Memory B cell (primary cell): ENCODE measurements around the gene SIGLEC14.
"Not testable (repeated sequence)": the region's sequence is repeated elsewhere in the genome, so short reads cannot be mapped to it uniquely, and the experiment has no call there.

Source experiments
- ATAC-seq: fragments of 150-1000 bp; cut with Tn5 transposase; 2 replicates; pipeline ENCODE4 v1.10.0; 2021; ENCODE audit warnings: low read depth, mild to moderate bottlenecking, moderate library complexity
- DNase-seq, 2 donors: peaks; one replicate each; pipeline ENCODE4 v3.0.0; 2022; ENCODE audit warnings: low spot score in 2 of 2
- H3K27ac Mint-ChIP-seq: one replicate; pipeline ENCODE4 v1.8.0; 2022; ENCODE audit warnings: mild to moderate bottlenecking, moderate library complexity, mixed read lengths
- H3K27me3 Mint-ChIP-seq: one replicate; pipeline ENCODE4 v1.8.0; 2022; ENCODE audit warnings: mixed read lengths
- H3K36me3 Mint-ChIP-seq: one replicate; pipeline ENCODE4 v1.8.0; 2022; ENCODE audit warnings: mild to moderate bottlenecking, mixed read lengths
- H3K4me1 Mint-ChIP-seq: one replicate; pipeline ENCODE4 v1.8.0; 2022; ENCODE audit warnings: mixed read lengths
- H3K4me3 Mint-ChIP-seq: one replicate; pipeline ENCODE4 v1.8.0; 2022; ENCODE audit warnings: mild to moderate bottlenecking, moderate library complexity, mixed read lengths
- H3K9me3 Mint-ChIP-seq: one replicate; pipeline ENCODE4 v1.8.0; 2022; ENCODE audit warnings: mixed read lengths

Gene SIGLEC14

DNA sequence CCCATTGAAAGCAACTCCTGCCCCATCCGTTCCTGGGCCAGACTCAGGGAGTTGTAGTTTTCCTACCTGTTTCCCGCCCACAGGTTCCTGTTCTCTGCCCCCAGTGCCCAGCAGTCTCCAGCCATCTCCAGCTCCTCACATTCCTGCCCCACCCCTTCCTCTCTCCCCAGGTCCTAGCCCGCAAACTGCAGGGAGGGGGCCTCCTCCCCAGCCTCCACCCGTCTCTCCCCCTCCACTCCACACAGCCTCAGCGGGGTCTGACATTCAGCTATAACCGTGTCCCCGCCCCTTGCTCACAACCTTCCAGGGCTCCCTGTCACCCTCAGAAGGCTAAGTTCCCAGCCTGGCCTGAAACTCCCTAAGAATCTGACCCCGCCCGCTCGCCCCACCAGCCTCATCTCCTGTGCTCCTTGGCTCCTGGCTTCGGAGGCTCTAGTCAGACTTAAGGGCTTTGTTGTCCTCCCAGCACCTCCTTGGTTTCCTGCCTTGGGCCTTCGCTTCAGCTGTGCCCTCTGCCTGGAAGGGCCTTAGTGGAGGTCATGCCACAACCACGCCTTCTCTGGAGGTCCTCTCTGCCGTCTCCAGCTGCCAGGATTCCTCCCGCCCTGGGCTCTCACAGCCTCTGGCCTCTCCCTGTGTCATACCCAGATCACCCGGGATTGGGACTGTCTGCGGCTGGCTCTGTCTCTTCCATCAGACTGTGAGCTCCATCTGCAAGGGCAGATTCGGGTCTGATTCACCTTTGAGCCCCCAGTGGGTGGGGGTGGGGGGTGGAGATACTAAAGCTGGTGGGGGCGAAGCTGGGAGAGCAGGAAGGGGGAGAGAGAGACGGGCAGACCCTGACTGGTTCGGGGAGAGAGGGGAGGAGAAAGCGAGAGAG, 41.4 kb upstream of the SIGLEC14 start:
- ATAC-seq (no peak), DNase-seq (no peak)
- Mint-ChIP-seq H3K27ac (peak overlapping the region; percentile 3), H3K4me1 (peaks cover 13% of the 10 kb centered on the region), H3K36me3 (peaks cover 6% of the 10 kb centered on the region), H3K4me3 (peak overlapping the region; percentile 74), H3K27me3 (peaks cover 32% of the 10 kb centered on the region), H3K9me3 (peaks cover 4% of the 10 kb centered on the region)

DNA sequence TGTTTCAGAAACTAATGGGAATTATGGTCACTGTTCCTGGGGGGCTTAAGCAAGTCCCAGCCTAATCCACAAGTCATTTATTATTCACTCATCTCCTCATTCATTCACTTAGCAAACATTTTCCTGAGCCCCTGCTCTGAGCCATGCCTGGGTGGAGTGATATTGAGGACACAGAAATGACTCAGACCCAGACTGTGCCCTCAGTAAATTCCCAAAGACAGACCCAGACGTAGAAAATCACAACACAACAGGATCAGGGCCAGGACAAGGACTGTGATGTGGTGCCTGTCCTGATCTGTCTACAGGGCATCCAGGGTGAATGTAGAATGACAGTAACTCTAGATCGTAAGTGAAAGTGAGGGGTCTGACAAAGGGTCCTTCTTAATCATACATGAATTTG, 39.5 kb upstream of the SIGLEC14 start:
- H3K9me3 Mint-ChIP-seq, result peaks cover 4% of the 10 kb centered on the region
- H3K4me3 Mint-ChIP-seq, result no peak overlapping the region
- peaks cover 27% of the 10 kb centered on the region for H3K27me3 Mint-ChIP-seq
- ATAC-seq, result no peak
- H3K36me3 Mint-ChIP-seq, result peaks cover 6% of the 10 kb centered on the region
- H3K4me1 Mint-ChIP-seq, result peaks cover 9% of the 10 kb centered on the region
- DNase-seq, result no peak
- no peak overlapping the region for H3K27ac Mint-ChIP-seq

GRCh38 chr19:51681286-51681941, 34.8 kb upstream of the SIGLEC14 start:
- no peak for ATAC-seq
- H3K27me3 Mint-ChIP-seq, result peaks cover 23% of the 10 kb centered on the region

GRCh38 chr19:51680474-51680873, 33.8 kb upstream of the SIGLEC14 start:
- ATAC-seq, result no peak
- peaks cover 27% of the 10 kb centered on the region for H3K27me3 Mint-ChIP-seq

More at GRCh38 chr19:51681286-51681941, 34.8 kb upstream of the SIGLEC14 start:
- H3K9me3 Mint-ChIP-seq, result peaks cover 4% of the 10 kb centered on the region
- no peak overlapping the region for H3K27ac Mint-ChIP-seq
- peaks cover 3% of the 10 kb centered on the region for H3K36me3 Mint-ChIP-seq
- H3K4me1 Mint-ChIP-seq, result no peaks in the 10 kb centered on the region
- DNase-seq, result peak in 1 of 2 donors; percentile 5
- H3K4me3 Mint-ChIP-seq, result no peak overlapping the region

DNA sequence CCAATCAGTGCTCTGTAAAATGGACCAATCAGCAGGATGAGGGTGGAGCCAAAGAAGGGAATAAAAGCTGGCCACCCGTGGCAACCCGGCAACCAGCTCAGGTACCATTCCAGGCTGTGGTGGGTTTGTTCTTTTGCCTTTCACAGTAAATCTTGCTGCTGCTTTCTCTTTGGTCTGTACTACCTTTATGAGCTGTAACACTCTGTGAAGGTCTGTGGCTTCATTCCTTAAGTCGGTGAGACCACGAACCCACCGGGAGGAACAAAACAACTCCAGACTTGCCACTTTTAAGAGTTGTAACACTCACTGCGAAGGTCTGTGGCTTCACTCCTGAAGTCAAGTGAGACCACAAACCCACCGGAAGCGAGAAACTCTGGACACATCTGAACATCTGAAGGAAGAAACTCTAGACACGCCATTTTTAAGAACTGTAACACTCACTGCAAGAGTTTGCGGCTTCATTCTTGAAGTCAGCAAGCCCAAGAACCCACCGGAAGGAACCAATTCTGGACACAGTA, 30.0 kb upstream of the SIGLEC14 start:
- no peaks in the 10 kb centered on the region for H3K9me3 Mint-ChIP-seq
- DNase-seq, result no peak
- no peak overlapping the region for H3K4me3 Mint-ChIP-seq
- no peaks in the 10 kb centered on the region for H3K4me1 Mint-ChIP-seq
- no peak overlapping the region for H3K27ac Mint-ChIP-seq
- ATAC-seq, result no peak
- no peaks in the 10 kb centered on the region for H3K36me3 Mint-ChIP-seq
- H3K27me3 Mint-ChIP-seq, result peaks cover 20% of the 10 kb centered on the region

More at GRCh38 chr19:51680474-51680873, 33.8 kb upstream of the SIGLEC14 start:
- DNase-seq, result no peak
- Mint-ChIP-seq H3K27ac (no peak overlapping the region), H3K4me3 (no peak overlapping the region), H3K36me3 (peaks cover 3% of the 10 kb centered on the region), H3K9me3 (peaks cover 4% of the 10 kb centered on the region), H3K4me1 (no peaks in the 10 kb centered on the region)

- peak; percentile 66 for ATAC-seq
- not testable (repeated sequence) for H3K4me1 Mint-ChIP-seq, H3K9me3 Mint-ChIP-seq, DNase-seq, H3K27ac Mint-ChIP-seq, H3K36me3 Mint-ChIP-seq, H3K4me3 Mint-ChIP-seq
- peaks cover 20% of the 10 kb centered on the region for H3K27me3 Mint-ChIP-seq
These were observed 29.4 kb upstream of the SIGLEC14 start for GRCh38 chr19:51675911-51676565.

DNA sequence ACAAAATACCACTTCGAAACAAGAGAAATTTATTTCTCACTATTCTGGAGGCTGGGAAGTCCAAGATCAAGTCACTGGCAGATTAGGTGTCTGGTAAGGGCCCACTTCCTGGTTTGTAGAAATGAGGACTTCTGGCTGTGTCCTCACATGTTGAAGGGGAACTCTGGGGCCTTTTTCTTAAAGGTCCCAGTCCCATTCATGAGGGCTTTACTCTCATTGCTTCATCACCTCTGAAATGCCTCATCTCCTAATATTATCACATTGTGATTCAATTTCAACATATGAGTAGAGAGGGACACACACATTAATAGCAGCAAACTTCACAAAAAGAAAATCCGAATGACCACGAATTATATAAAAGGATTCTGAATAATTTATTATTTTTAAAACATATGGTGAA, 21.6 kb upstream of the SIGLEC14 start:
- Mint-ChIP-seq H3K27ac (no peak overlapping the region), H3K9me3 (no peaks in the 10 kb centered on the region), H3K27me3 (peaks cover 19% of the 10 kb centered on the region), H3K4me1 (no peaks in the 10 kb centered on the region), H3K4me3 (no peak overlapping the region), H3K36me3 (no peaks in the 10 kb centered on the region)
- no peak for ATAC-seq
- no peak for DNase-seq

- H3K36me3 Mint-ChIP-seq, result no peaks in the 10 kb centered on the region
- peaks cover 3% of the 10 kb centered on the region for H3K4me1 Mint-ChIP-seq
- no peaks in the 10 kb centered on the region for H3K9me3 Mint-ChIP-seq
- DNase-seq (no peak), ATAC-seq (no peak)
- H3K27me3 Mint-ChIP-seq, result peaks cover 26% of the 10 kb centered on the region
- H3K4me3 Mint-ChIP-seq, result no peak overlapping the region
- H3K27ac Mint-ChIP-seq, result no peak overlapping the region
These were observed 18.4 kb upstream of the SIGLEC14 start for GRCh38 chr19:51664997-51665396.

- Mint-ChIP-seq H3K27ac (no peak overlapping the region), H3K36me3 (no peaks in the 10 kb centered on the region), H3K4me1 (peaks cover 3% of the 10 kb centered on the region), H3K4me3 (no peak overlapping the region), H3K27me3 (peaks cover 26% of the 10 kb centered on the region), H3K9me3 (no peaks in the 10 kb centered on the region)
- no peak for ATAC-seq
- DNase-seq, result no peak
These were observed 17.5 kb upstream of the SIGLEC14 start for GRCh38 chr19:51664131-51664530.

- H3K4me3 Mint-ChIP-seq, result no peak overlapping the region
- peaks cover 26% of the 10 kb centered on the region for H3K27me3 Mint-ChIP-seq
- no peaks in the 10 kb centered on the region for H3K9me3 Mint-ChIP-seq
- DNase-seq (no peak), ATAC-seq (no peak)
- no peaks in the 10 kb centered on the region for H3K36me3 Mint-ChIP-seq
- H3K4me1 Mint-ChIP-seq, result peaks cover 3% of the 10 kb centered on the region
- H3K27ac Mint-ChIP-seq, result no peak overlapping the region
These were observed 17.0 kb upstream of the SIGLEC14 start for GRCh38 chr19:51663650-51664049.

DNA sequence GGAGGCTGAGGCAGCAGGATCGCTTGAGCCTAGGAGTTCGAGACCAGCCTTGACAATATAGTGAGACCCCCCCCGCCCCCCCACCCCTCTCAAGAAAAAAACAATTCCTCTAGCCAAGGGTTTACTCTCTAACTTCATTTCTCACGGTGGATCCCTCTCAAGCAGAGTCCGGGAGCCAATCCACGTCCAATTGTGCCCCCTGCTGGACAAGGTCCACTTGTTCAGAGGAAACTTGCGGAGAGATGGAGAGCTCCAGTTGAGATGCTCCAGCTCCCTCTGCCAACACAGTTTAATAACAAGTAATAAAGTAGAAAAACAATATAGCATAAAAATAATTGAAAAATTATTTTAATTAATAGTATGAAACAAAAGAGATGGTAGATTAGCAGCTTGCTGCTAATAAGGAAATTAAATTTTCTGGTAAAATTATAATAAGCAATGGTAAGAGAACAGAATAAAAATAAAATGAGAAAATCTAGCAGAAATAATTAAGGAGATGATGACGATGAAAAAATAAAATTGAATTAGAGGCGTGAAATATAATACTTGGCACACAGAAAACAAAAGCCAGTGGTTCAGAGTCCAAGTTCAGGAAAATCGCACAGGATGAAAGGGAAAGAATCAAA, 14.5 kb upstream of the SIGLEC14 start:
- no peak overlapping the region for H3K4me3 Mint-ChIP-seq
- DNase-seq (peak; percentile 77 to 79), ATAC-seq (peak; percentile 83)
- peaks cover 11% of the 10 kb centered on the region for H3K4me1 Mint-ChIP-seq
- H3K9me3 Mint-ChIP-seq, result no peaks in the 10 kb centered on the region
- H3K27ac Mint-ChIP-seq, result no peak overlapping the region
- H3K36me3 Mint-ChIP-seq, result no peaks in the 10 kb centered on the region
- peaks cover 19% of the 10 kb centered on the region for H3K27me3 Mint-ChIP-seq

DNA sequence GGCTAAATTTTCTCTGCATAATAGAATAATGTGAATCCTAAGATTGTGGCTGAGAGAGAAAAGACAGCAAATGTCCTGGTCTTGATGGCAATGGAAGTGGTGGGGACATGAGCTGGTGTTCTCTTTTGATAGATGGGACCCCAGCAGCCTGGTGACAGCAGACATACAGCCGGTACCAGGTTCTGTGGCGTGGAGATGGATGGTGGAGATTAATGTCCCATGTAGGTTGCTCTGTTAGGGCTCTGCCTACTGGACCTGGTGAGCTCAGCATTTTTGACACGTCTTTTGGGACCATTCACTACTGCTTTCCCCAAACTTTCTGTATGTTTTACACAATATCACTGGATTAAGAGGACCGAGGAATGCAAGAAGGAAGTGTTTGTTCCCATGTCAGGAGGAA, 8.2 kb upstream of the SIGLEC14 start:
- no peak for DNase-seq
- ATAC-seq, result no peak
- Mint-ChIP-seq H3K9me3 (peaks cover 2% of the 10 kb centered on the region), H3K4me3 (no peak overlapping the region), H3K36me3 (no peaks in the 10 kb centered on the region), H3K27me3 (no peaks in the 10 kb centered on the region), H3K4me1 (peaks cover 41% of the 10 kb centered on the region), H3K27ac (no peak overlapping the region)

DNA sequence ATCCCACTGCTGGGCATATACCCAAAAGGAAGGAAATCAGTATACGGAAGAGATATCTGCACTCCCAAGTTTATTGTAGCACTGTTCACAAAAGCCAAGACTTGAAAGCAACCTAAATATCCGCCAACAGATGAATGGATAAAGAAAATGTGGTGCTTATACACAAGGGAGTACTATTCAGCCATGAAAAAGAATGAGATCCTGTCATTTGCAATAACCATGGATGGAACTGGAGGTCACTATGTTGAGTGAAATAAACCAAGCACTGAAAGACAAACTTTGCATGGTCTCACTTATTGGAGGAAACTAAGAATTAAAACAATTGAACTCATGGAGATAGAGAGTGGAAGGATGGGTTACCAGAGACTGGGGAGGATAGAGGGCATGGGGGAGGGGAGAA, 6.5 kb upstream of the SIGLEC14 start:
- H3K27me3 Mint-ChIP-seq, result no peaks in the 10 kb centered on the region
- H3K27ac Mint-ChIP-seq, result no peak overlapping the region
- DNase-seq, result no peak
- H3K36me3 Mint-ChIP-seq, result no peaks in the 10 kb centered on the region
- H3K9me3 Mint-ChIP-seq, result peaks cover 2% of the 10 kb centered on the region
- no peak for ATAC-seq
- peaks cover 43% of the 10 kb centered on the region for H3K4me1 Mint-ChIP-seq
- H3K4me3 Mint-ChIP-seq, result no peak overlapping the region
